Measurements from ENCODE around the gene GUK1.

DNA sequence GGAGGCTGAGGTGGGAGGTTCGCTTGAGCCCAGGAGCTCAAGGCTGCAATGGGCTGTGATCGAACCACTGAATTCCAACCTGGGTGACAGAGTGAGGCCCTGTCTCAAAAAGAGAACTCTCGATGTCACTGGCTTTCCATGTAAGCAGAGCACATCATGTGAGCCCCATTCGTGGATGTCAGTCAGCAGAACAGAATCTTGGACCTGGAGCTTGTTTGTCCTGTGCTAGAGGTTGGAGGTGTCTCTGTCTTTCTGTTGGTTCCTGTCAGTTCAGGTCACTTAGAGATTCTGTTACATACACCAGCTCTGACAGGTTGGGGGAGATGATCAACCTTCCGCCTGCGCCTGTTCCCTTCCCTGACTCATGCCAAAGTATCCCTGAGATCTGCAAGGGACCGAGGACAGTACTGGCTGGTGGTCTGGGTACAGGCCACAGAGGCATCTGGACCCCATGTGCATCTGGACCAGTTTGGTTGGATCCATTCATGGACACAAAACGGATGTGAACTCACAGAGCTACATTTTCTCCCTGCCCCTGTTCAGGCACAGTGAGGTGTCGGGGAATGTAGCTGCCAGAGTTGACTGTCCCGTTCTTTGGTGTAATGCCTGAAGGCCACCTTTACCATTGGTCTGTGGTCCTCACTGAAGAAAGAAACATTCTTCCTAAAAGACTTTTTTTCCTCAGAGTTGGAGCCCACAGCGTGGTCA, 47.6 kb upstream of the GUK1 start:
- TF ChIP-seq, protein P1, sequence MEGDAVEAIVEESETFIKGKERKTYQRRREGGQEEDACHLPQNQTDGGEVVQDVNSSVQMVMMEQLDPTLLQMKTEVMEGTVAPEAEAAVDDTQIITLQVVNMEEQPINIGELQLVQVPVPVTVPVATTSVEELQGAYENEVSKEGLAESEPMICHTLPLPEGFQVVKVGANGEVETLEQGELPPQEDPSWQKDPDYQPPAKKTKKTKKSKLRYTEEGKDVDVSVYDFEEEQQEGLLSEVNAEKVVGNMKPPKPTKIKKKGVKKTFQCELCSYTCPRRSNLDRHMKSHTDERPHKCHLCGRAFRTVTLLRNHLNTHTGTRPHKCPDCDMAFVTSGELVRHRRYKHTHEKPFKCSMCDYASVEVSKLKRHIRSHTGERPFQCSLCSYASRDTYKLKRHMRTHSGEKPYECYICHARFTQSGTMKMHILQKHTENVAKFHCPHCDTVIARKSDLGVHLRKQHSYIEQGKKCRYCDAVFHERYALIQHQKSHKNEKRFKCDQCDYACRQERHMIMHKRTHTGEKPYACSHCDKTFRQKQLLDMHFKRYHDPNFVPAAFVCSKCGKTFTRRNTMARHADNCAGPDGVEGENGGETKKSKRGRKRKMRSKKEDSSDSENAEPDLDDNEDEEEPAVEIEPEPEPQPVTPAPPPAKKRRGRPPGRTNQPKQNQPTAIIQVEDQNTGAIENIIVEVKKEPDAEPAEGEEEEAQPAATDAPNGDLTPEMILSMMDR (IDR thresholded peaks at IDR 0.05; ENCODE audit: borderline replicate concordance, extremely low read depth, low read length, poor library complexity, severe bottlenecking): no peak
- no peak for TF ChIP-seq EZH2 (IDR thresholded peaks at IDR 0.05; ENCODE audit: borderline replicate concordance, low read depth, low read length, severe bottlenecking)
